D341Med (cell line): ENCODE data around the gene LRRC42.

ENCODE experiments used
- DNase-seq: peaks from one replicate; pipeline ENCODE4 v3.0.0; 2012; ENCODE audit warnings: low spot score

The LRRC42 gene

DNA sequence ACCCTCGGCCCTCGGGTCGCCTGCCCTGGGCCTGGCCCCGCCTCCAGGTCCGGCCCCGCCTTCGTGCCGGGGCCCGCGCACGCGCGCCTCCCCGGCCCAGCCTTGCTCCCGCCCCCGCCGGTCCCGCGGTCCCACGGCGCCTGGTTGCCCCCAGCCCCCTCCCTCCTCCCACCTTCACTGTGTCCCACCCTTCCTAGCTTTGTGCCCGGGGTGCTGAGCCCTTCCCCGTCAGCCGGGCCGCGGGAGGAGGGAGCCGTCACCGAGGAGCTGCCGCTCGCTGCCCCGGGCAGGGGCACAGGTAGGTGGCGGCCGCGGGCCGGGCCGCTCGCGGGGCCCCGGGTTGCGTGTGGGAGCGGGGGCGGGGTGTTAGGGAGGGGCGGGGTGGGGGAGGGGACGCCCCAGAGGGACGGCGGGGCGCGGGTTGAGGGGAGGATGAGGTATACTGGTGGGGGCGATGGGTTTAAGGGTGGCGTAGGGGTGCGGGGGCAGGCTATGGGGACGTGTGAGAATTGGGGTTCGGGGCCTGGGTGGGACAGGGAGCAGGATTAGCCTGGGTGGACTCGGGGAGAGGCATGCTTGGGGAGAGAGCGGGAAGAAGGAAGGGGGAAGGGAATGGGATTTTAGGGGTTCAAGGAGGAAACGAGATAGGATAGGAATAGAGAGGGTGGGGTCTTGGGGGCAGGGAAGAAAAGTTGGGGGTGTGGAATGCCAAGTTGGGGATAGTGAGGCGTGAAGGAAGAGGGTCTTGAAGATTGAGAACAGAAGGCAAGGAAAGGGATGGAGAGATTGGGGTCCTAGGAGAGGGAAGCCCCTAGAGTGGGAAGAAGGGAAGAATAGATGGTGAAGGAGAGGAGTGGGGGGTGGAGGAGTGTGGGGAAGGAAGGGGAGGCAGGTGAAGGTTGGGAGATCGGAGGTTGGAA lies at the start of gene LRRC42:
TSS of gene LRRC42 (plus strand) at position 99 of the 920 bp plus-strand sequence. CDS start 5,650 bp downstream, outside the sequence.
- peak; percentile 98 for DNase-seq

- no peak for DNase-seq
Observed at GRCh38 chr1:53896635-53897229, 49.4 kb upstream of the LRRC42 start.

GRCh38 chr1:53899206-53899628 lies 46.9 kb upstream of the LRRC42 start:
- no peak for DNase-seq

GRCh38 chr1:53899708-53900107 lies 46.4 kb upstream of the LRRC42 start:
- no peak for DNase-seq

DNA sequence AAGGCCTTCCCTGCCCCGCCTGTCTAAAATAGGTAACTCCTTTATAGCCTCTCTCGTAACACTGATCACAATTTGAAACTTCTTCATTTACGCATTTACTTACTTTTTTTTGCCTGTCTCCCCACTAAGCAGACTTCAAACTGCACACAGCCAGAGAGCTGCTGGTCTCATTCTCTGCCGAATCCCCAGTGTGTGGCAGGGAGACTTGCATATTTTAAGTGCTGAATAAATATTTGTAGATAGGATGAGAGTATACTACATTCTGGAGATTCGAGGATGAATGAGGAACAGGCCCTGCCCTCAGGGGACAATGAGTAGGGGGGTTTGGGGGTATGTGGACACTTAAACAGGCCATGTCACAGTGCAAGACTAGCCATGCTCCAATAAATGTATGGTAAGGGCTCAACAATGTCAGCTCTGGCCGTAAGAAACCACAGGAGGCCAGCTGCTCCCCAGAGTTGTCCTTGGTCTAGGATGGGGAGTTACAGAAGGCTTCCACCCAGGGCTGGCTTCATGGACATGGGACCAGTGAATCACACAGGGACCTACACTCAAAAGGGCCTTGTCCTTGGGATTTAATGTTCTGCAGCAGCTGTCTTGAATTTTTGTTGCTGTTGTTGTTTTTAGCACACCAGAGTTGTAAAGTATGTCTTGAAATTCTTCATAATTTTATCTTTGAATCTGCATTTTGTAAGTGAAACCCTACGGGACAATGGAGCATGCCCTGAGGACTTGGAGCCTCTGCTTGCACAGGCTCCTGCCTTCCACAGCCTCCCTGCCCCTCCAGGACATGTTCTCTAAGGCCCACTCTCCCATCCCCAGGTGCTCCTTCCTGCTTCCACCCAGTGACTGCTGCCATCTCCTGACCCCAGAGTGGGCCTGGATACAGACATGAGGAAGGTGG lies 43.7 kb upstream of the LRRC42 start:
- no peak for DNase-seq

- DNase-seq: no peak
Observed at GRCh38 chr1:53905509-53905908, 40.6 kb upstream of the LRRC42 start.

- no peak for DNase-seq
Observed at GRCh38 chr1:53906121-53906520, 40.0 kb upstream of the LRRC42 start.

DNA sequence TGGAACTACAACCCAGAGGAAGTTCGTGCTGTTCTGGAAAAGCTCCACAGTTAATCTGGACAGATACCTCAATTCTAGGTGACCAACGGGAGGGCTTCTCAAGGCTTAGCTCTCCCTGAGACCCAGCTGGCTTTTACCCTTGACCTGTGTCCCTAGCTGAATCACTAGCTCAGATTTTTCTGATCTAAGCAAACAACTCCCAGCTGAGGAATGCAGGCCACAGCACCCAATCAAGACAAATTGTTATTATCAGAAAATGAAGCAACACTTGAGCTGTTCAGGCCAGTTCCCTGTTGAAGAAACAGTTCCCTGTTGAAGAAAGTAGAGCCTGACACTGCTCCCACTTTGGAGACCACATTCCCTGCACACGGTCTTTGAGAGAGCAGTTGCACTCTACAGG lies 36.2 kb upstream of the LRRC42 start:
- DNase-seq: no peak

DNA sequence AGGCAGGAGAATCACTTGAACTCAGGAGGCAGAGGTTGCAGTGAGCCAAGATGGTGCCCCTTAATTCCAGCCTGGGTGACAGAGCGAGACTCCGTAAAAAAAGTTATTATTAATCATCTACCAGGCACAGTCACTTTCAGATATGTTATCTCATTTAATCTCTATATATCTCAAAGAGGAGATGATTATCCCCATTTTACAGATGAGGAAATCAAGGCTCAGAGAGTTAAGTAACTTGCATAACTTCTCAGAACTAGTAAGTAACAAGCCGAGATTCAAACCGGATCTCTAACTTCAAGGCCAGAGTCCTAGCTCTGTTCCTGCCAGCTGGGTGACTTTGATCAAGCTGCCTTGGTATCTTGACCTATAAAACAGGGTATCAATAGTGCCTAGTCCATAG lies 34.7 kb upstream of the LRRC42 start:
- DNase-seq: no peak

- DNase-seq: no peak
Observed at GRCh38 chr1:53913352-53914033, 32.7 kb upstream of the LRRC42 start.

GRCh38 chr1:53918343-53918742 lies 27.8 kb upstream of the LRRC42 start:
- no peak for DNase-seq

DNA sequence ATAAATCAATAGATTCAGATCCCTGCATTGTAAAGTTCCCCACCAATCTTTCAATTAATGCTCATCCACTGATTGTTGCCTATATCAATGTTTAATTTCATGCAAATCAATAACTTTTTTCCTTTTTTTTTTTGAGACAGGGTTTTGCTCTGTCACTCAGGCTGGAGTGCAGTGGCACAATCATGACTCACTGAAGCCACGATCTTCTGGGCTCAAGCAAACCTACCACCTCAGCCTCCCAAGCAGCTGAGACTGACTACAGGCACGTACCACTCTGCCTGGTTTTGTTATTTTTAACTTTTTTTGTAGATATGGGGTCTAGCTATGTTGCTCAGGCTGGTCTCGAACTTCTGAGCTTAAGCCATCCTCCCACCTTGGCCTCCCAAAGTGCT lies 26.5 kb upstream of the LRRC42 start:
- no peak for DNase-seq

DNA sequence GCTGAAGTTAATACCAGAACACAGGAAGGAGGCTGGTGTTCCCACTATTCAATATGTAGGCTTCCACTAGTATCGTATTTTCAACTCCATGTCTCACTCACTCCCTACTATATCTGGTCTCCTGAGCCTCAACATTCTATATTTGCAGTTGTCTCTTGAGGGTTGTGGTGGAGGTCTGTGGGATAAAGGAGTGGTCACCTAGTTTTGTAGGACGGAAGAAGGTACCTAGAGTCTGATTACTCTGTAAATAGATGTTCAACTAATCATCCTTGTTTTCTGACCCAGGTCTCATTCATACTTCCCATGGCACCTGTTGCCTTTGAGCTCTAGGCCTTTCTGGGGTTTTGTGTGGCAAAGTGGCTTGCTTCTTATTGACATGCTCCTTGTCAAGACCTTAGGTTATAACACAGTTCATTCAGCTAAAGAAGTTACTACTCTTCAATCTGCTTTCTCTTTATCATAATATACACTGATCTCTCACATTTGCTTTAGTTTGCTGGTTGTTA lies 18.7 kb upstream of the LRRC42 start:
- no peak for DNase-seq

DNA sequence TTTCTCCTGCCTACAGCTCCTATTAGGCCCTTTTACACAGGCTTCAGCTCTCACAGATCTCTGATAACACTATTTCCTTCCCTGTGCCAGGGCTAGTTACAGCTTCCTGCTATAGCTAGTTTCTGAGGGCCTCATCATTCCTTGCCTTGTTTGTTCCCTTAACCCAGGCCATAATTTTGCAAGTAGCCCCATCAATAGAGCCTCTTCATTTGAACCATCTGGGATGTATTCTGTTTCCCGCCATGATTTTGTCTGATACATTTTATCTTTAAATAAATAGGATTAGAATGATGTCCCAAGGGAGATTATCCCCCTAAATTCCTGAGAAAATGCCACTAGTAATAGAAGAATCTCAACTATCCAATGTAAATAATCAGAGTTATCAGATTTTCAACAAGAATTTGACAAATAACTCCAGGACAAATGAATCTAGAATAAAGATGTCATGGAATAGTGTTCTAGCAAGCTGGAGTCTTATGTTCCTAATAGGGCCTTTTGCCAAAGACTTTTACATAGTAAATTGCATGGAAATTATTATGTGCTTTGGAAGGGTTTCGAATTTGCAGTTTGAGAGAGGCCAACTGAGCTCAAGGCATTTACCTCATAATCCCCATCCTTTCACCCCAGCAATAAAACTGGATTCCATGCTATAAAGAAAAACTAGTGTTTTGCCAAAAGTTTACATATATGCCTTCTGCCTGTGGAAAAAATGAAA lies 16.7 kb upstream of the LRRC42 start:
- DNase-seq: no peak

- no peak for DNase-seq
Observed at GRCh38 chr1:53930932-53931331, 15.2 kb upstream of the LRRC42 start.

DNA sequence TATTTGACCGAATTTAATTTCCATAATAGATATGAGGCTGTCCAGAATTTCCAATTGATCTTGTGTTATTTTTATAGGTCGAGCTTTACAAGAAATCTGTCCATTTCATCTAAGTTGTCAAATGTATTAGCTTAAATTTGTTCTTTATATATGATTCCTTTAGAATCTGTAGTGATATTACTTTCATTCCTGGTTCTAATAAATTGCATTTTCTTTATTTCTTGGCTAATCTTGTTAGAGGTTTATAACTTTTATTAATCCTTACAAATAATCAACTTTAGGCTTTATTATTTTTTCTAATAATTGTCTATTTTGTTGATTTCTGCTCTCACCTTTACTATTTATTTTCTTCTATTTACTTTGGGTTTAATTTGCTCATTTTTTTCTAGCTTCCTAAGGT lies 14.6 kb upstream of the LRRC42 start:
- no peak for DNase-seq

DNA sequence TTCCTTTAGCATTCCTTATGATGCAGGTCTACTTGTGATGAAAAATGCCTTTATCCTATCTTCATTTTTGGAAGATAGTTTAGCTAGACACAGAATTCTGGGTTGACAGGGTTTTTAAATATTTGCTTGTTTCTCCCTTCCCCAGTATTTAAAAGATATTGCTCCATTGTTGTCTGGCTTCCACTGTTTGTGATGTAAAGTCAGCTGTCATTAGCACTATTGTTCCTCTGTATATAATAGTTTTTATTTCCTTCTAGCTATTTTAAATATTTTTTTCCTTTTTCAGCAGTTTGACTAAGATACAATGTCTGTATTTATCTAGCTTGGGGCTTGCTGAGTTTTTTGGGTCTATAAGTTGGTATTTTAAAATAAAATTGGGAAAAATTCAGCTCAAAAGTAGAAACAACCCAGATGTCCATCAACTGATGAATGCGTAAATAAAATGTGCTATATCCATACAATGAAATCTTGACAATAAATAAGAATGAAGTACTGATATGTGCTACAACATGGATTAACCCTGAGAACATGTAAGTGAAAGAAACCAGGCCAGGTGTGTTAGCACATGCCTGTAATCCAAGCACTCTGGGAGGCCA lies 11.9 kb upstream of the LRRC42 start:
- DNase-seq: no peak

- DNase-seq: no peak
Observed at GRCh38 chr1:53936430-53936829, 9.7 kb upstream of the LRRC42 start.

- DNase-seq: no peak
Observed at GRCh38 chr1:53938136-53938830, 7.9 kb upstream of the LRRC42 start.
